Smooth muscle cell (in vitro differentiated cells): ENCODE results near the gene TRMT1. TPM values are rescaled to one million over a fixed set of nuclear protein-coding genes. Genes with fewer than 3 reads are reported as not detected.

Source experiments
- DNase-seq: peaks from one replicate; lab custom pipeline; 2025; ENCODE audit not compliant: unreplicated experiment; lab: John Stamatoyannopoulos, UW
- H2AFZ ChIP-seq: fragments of 200-600 bp; sonication (generic); 2 replicates; pipeline ENCODE4 v1.6.0; 2016; ENCODE audit warnings: antibody characterized with exemption, low read depth, mild to moderate bottlenecking
- H3F3A ChIP-seq: fragments of 200-600 bp; sonication (generic); 2 replicates; pipeline ENCODE4 v1.6.0; 2017; ENCODE audit warnings: antibody characterized with exemption, low read depth
- H3K27ac ChIP-seq: fragments of 200-600 bp; sonication (generic); 2 replicates; pipeline ENCODE4 v1.5.1; 2016; ENCODE audit warnings: low read depth, mild to moderate bottlenecking
- H3K27me3 ChIP-seq: fragments of 200-600 bp; sonication (generic); 2 replicates; pipeline ENCODE4 v1.6.1; 2016; ENCODE audit warnings: low read depth, mild to moderate bottlenecking
- H3K36me3 ChIP-seq: fragments of 200-600 bp; sonication (generic); 2 replicates; pipeline ENCODE4 v1.5.1; 2016; ENCODE audit warnings: low read depth
- H3K4me1 ChIP-seq: fragments of 200-600 bp; sonication (generic); 2 replicates; pipeline ENCODE4 v1.5.1; 2016; ENCODE audit warnings: low read depth
- H3K4me2 ChIP-seq: fragments of 200-600 bp; sonication (generic); 2 replicates; pipeline ENCODE4 v1.6.0; 2016; ENCODE audit warnings: mild to moderate bottlenecking
- H3K4me3 ChIP-seq: fragments of 200-600 bp; sonication (generic); 2 replicates; pipeline ENCODE4 v1.5.1; 2016; ENCODE audit warnings: mild to moderate bottlenecking
- H3K79me2 ChIP-seq: fragments of 200-600 bp; sonication (generic); 2 replicates; pipeline ENCODE4 v1.6.0; 2016; ENCODE audit warnings: low read depth, mild to moderate bottlenecking
- H3K9ac ChIP-seq: fragments of 200-600 bp; sonication (generic); 2 replicates; pipeline ENCODE4 v1.6.0; 2016; ENCODE audit warnings: low read depth
- H3K9me3 ChIP-seq: fragments of 200-600 bp; sonication (generic); replicated peaks from 2 replicates; pipeline ENCODE4 v1.5.1; 2016; ENCODE audit warnings: low read depth
- H4K20me1 ChIP-seq: fragments of 200-600 bp; sonication (generic); 2 replicates; pipeline ENCODE4 v1.6.0; 2016; ENCODE audit warnings: low read depth
- CTCF ChIP-seq: fragments of 200-600 bp; sonication (generic); IDR thresholded peaks from 2 replicates; pipeline ENCODE4 v1.5.1; 2017; ENCODE audit warnings: borderline replicate concordance, mild to moderate bottlenecking, antibody characterized with exemption; ENCODE audit not compliant: insufficient read depth, poor library complexity, severe bottlenecking
- WGBS: methylation state at CpG from one replicate; pipeline ENCODE4 v1.1.7; 2016; ENCODE audit warnings: low lambda C conversion rate; 5-methylcytosine and 5-hydroxymethylcytosine counted together
- polyA plus RNA-seq: library from polyadenylated mRNA; unstranded; fragments of >200 nt; fragmentation: Nextera tagmentation; extraction: Ambion mirVana; gene quantifications from 2 replicates; pipeline ENCODE4 v1.2.1, GENCODE V29; 2016
- total RNA-seq: library from RNA; depleted of rRNA; stranded (reverse); fragments of >200 nt; gene quantifications from 2 replicates; pipeline ENCODE4 v1.2.3, GENCODE V29; 2014

The TRMT1 gene
- total and polyA plus RNA-seq, 2 experiments from 2014 or later: 21.9 to 37.4 TPM

GRCh38 chr19:13094771-13095392 lies 21.7 kb downstream of the TRMT1 start:
- no peak overlapping the region for H3K27ac ChIP-seq
- peaks cover 35% of the 10 kb centered on the region for H3K4me1 ChIP-seq
- H3F3A ChIP-seq: peaks cover 8% of the 10 kb centered on the region
- H4K20me1 ChIP-seq: peaks cover 11% of the 10 kb centered on the region
- no peak overlapping the region for H3K9ac ChIP-seq
- H3K79me2 ChIP-seq: no peaks in the 10 kb centered on the region
- WGBS: 22% methylated on average over 14 of the region's 16 CpGs
- no peak overlapping the region for H3K4me2 ChIP-seq
- no peaks in the 10 kb centered on the region for H3K9me3 ChIP-seq
- no peak overlapping the region for H3K4me3 ChIP-seq
- H3K36me3 ChIP-seq: no peaks in the 10 kb centered on the region
- TF ChIP-seq CTCF: no peak
- no peak overlapping the region for H2AFZ ChIP-seq
- H3K27me3 ChIP-seq: peaks cover 48% of the 10 kb centered on the region
- DNase-seq: no peak

GRCh38 chr19:13094106-13094504 lies 22.4 kb downstream of the TRMT1 start:
- Histone ChIP-seq H3K36me3 (no peaks in the 10 kb centered on the region), H3K4me1 (peaks cover 35% of the 10 kb centered on the region), H3F3A (peaks cover 4% of the 10 kb centered on the region), H3K4me3 (no peak overlapping the region), H4K20me1 (peaks cover 11% of the 10 kb centered on the region), H3K9ac (no peak overlapping the region), H3K27ac (no peak overlapping the region), H3K79me2 (no peaks in the 10 kb centered on the region), H3K27me3 (peaks cover 47% of the 10 kb centered on the region), H3K4me2 (no peak overlapping the region), H3K9me3 (no peaks in the 10 kb centered on the region), H2AFZ (no peak overlapping the region)
- no peak for TF ChIP-seq CTCF
- DNase-seq: no peak
- 41% methylated on average over 5 of the region's 5 CpGs for WGBS

GRCh38 chr19:13093407-13094105 lies 23.0 kb downstream of the TRMT1 start:
- Histone ChIP-seq H3K27me3 (peaks cover 41% of the 10 kb centered on the region), H3F3A (peaks cover 4% of the 10 kb centered on the region), H3K4me1 (peaks cover 35% of the 10 kb centered on the region), H3K36me3 (no peaks in the 10 kb centered on the region), H4K20me1 (peaks cover 11% of the 10 kb centered on the region), H3K9ac (no peak overlapping the region), H3K9me3 (no peaks in the 10 kb centered on the region), H2AFZ (no peak overlapping the region), H3K4me2 (no peak overlapping the region), H3K79me2 (no peaks in the 10 kb centered on the region), H3K4me3 (no peak overlapping the region), H3K27ac (no peak overlapping the region)
- TF ChIP-seq CTCF: peak; percentile 86
- WGBS: 45% methylated on average over 12 of the region's 12 CpGs
- DNase-seq: peak; percentile 36
